DND-41 (cell line): Measurements from ENCODE around the gene F10.

Experiments used
- ATAC-seq: fragments of 200-7000 bp; cut with Tn5 transposase; 3 replicates; pipeline ENCODE4 v1.9.1; 2021; ENCODE audit warnings: low read depth; ENCODE audit not compliant: insufficient read depth
- DNase-seq: peaks from one replicate; pipeline ENCODE4 v3.0.0-alpha.2; 2020
- H2AFZ ChIP-seq: 2 replicates; pipeline ENCODE4 v1.6.0; 2012; ENCODE audit warnings: low read depth, low read length
- H3K27ac ChIP-seq: 2 replicates; pipeline ENCODE4 v1.5.1; 2012; ENCODE audit warnings: low read length, inconsistent platforms
- H3K27me3 ChIP-seq: fragments of 200-600 bp; sonication (generic); 2 replicates; pipeline ENCODE4 v1.6.0; 2012; ENCODE audit warnings: low read length, mild to moderate bottlenecking, inconsistent platforms; ENCODE audit not compliant: insufficient read depth, poor library complexity
- H3K36me3 ChIP-seq: 2 replicates; pipeline ENCODE4 v1.5.1; 2012; ENCODE audit warnings: low read length, inconsistent platforms; ENCODE audit not compliant: insufficient read depth
- H3K4me1 ChIP-seq: 2 replicates; pipeline ENCODE4 v1.5.1; 2012; ENCODE audit warnings: mild to moderate bottlenecking, low read length; ENCODE audit not compliant: insufficient read depth
- H3K4me2 ChIP-seq: 2 replicates; pipeline ENCODE4 v1.6.0; 2012; ENCODE audit warnings: mild to moderate bottlenecking, moderate library complexity, low read length, inconsistent platforms; ENCODE audit not compliant: insufficient read depth
- H3K4me3 ChIP-seq, 2 experiments: fragments of 200-600 bp in 1 of 2; shearing (Covaris generic) in 1 of 2; 2 replicates each; pipeline ENCODE4 v1.5.1; 2012 to 2016; ENCODE audit warnings: inconsistent platforms in 2 of 2, low read length in 2 of 2, mild to moderate bottlenecking in 2 of 2, low read depth in 1 of 2, moderate library complexity in 1 of 2
- H3K79me2 ChIP-seq: 2 replicates; pipeline ENCODE4 v1.6.0; 2012; ENCODE audit warnings: low read length, inconsistent platforms; ENCODE audit not compliant: insufficient read depth
- H3K9ac ChIP-seq: 2 replicates; pipeline ENCODE4 v1.6.0; 2012; ENCODE audit warnings: low read depth, mild to moderate bottlenecking, inconsistent platforms, low read length, moderate library complexity
- H3K9me3 ChIP-seq: 2 replicates; pipeline ENCODE4 v1.5.1; 2012; ENCODE audit warnings: low read length, moderate library complexity, mild to moderate bottlenecking, inconsistent platforms; ENCODE audit not compliant: insufficient read depth, severe bottlenecking
- H4K20me1 ChIP-seq: 2 replicates; pipeline ENCODE4 v1.6.0; 2012; ENCODE audit warnings: low read length; ENCODE audit not compliant: insufficient read depth
- EZH2 ChIP-seq: IDR thresholded peaks from 3 replicates; pipeline ENCODE4 v1.6.1; 2012; ENCODE audit warnings: borderline replicate concordance, low read depth, mild to moderate bottlenecking, moderate library complexity, low read length, inconsistent platforms; ENCODE audit not compliant: severe bottlenecking
- TF ChIP-seq, protein P1 (sequence below): IDR thresholded peaks from 2 replicates; pipeline ENCODE4 v1.5.1; 2012; ENCODE audit warnings: borderline replicate concordance, low read length, moderate library complexity, mild to moderate bottlenecking; ENCODE audit not compliant: poor library complexity, severe bottlenecking; ENCODE audit errors: extremely low read depth

F10 gene

DNA sequence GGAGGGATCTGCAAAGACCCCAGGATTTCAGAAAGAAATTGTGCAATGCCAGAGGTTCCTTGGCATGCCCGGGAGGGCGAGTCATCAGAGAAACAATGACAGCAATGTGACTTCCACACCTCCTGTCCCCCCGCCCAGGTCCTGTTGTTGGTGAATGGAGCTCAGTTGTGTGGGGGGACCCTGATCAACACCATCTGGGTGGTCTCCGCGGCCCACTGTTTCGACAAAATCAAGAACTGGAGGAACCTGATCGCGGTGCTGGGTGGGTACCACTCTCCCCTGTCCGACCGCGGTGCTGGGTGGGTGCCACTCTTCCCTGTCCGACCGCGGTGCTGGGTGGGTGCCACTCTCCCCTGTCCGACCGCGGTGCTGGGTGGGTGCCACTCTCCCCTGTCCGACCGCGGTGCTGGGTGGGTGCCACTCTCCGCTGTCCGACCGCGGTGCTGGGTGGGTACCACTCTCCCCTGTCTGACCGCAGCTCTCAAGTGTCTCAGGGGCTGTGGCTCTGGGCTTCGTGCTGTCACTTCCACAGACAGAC is 5.2 kb upstream of the F10 start:
- ATAC-seq: no peak
- Histone ChIP-seq H3K9me3 (no peaks in the 10 kb centered on the region), H3K27ac (no peak overlapping the region), H3K79me2 (no peaks in the 10 kb centered on the region), H3K9ac (no peak overlapping the region), H3K36me3 (no peaks in the 10 kb centered on the region), H4K20me1 (no peaks in the 10 kb centered on the region), H3K27me3 (no peaks in the 10 kb centered on the region), H3K4me2 (no peak overlapping the region), H2AFZ (no peak overlapping the region), H3K4me1 (no peaks in the 10 kb centered on the region), H3K4me3 (no peak overlapping the region)
- TF ChIP-seq, protein P1, sequence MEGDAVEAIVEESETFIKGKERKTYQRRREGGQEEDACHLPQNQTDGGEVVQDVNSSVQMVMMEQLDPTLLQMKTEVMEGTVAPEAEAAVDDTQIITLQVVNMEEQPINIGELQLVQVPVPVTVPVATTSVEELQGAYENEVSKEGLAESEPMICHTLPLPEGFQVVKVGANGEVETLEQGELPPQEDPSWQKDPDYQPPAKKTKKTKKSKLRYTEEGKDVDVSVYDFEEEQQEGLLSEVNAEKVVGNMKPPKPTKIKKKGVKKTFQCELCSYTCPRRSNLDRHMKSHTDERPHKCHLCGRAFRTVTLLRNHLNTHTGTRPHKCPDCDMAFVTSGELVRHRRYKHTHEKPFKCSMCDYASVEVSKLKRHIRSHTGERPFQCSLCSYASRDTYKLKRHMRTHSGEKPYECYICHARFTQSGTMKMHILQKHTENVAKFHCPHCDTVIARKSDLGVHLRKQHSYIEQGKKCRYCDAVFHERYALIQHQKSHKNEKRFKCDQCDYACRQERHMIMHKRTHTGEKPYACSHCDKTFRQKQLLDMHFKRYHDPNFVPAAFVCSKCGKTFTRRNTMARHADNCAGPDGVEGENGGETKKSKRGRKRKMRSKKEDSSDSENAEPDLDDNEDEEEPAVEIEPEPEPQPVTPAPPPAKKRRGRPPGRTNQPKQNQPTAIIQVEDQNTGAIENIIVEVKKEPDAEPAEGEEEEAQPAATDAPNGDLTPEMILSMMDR: no peak
- no peak for TF ChIP-seq EZH2
- no peak for DNase-seq

DNA sequence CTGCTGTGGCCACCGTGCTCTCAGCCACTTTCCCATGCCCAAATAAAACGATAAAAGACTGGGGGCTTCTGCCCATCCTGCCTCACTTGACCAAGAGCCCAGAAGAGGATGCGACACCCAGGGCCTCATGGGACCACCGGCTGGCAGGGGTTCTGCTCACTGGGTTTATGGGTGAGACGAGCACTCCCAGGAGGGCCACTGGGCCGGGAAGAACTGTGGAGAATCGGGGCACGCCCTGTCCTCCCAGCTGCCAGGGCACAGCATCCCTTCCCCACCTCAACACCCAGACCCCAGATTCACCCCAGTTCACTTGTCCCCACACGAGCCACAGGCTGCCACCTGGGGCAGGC is 4.7 kb upstream of the F10 start:
- Histone ChIP-seq H3K79me2 (no peaks in the 10 kb centered on the region), H3K27me3 (no peaks in the 10 kb centered on the region), H3K4me2 (no peak overlapping the region), H3K27ac (no peak overlapping the region), H3K36me3 (no peaks in the 10 kb centered on the region), H3K4me3 (no peak overlapping the region), H4K20me1 (no peaks in the 10 kb centered on the region), H3K9me3 (no peaks in the 10 kb centered on the region), H3K4me1 (no peaks in the 10 kb centered on the region), H2AFZ (no peak overlapping the region), H3K9ac (no peak overlapping the region)
- ATAC-seq (no peak), DNase-seq (no peak)
- TF ChIP-seq, protein P1: no peak
- no peak for TF ChIP-seq EZH2

DNA sequence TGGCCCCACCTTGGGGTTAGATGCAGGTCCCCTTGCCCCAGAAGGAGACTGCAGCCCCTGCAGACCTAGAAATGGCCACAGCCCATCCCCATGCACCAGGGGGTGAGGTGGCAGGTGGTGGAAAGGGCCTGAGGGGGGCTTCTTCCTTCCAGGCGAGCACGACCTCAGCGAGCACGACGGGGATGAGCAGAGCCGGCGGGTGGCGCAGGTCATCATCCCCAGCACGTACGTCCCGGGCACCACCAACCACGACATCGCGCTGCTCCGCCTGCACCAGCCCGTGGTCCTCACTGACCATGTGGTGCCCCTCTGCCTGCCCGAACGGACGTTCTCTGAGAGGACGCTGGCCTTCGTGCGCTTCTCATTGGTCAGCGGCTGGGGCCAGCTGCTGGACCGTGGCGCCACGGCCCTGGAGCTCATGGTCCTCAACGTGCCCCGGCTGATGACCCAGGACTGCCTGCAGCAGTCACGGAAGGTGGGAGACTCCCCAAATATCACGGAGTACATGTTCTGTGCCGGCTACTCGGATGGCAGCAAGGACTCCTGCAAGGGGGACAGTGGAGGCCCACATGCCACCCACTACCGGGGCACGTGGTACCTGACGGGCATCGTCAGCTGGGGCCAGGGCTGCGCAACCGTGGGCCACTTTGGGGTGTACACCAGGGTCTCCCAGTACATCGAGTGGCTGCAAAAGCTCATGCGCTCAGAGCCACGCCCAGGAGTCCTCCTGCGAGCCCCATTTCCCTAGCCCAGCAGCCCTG is 4.2 kb upstream of the F10 start:
- Histone ChIP-seq H3K4me3 (no peak overlapping the region), H3K4me1 (no peaks in the 10 kb centered on the region), H3K36me3 (no peaks in the 10 kb centered on the region), H3K27me3 (no peaks in the 10 kb centered on the region), H3K79me2 (no peaks in the 10 kb centered on the region), H3K27ac (no peak overlapping the region), H4K20me1 (no peaks in the 10 kb centered on the region), H2AFZ (no peak overlapping the region), H3K4me2 (no peak overlapping the region), H3K9me3 (no peaks in the 10 kb centered on the region), H3K9ac (no peak overlapping the region)
- TF ChIP-seq, protein P1: no peak
- no peak for TF ChIP-seq EZH2
- DNase-seq (no peak), ATAC-seq (no peak)
